OCI-LY7 (cell line): ENCODE measurements around the gene FBN1. TPM values are rescaled to one million over a fixed set of nuclear protein-coding genes. Genes with fewer than 3 reads are reported as not detected.

Experiments
- BruUV-seq: library from RNA; stranded (reverse); fragments of 400-500 nt; replicated peaks from 2 replicates; lab custom pipeline; 2021; lab: Mats Ljungman, UMichigan
- CTCF ChIA-PET: fragments of 300-600 bp; sonication (Branson Sonifier 250); formaldehyde crosslinking; loops from one replicate; lab custom pipeline; 2022; ENCODE audit warnings: antibody characterized with exemption; ENCODE audit not compliant: unreplicated experiment; lab: Charles Lee
- POLR2A ChIA-PET: fragments of 300-600 bp; sonication (Branson Sonifier 250); formaldehyde crosslinking; loops from one replicate; lab custom pipeline; 2022; ENCODE audit warnings: antibody characterized with exemption; lab: Charles Lee
- DNase-seq: peaks from one replicate; pipeline ENCODE4 v3.0.0-alpha.2; 2015; ENCODE audit warnings: low spot score
- H2AFZ ChIP-seq: fragments of 200-600 bp; sonication (generic), shearing (Covaris generic); 2 replicates; pipeline ENCODE4 v1.6.1; 2014; ENCODE audit warnings: mild to moderate bottlenecking, antibody characterized with exemption, low read length, moderate library complexity
- H3K27ac ChIP-seq: fragments of 200-600 bp; sonication (generic); 2 replicates; pipeline ENCODE4 v1.5.1; 2014; ENCODE audit warnings: mixed run types, low read depth, mild to moderate bottlenecking, moderate library complexity, low read length, inconsistent platforms; ENCODE audit not compliant: poor library complexity, severe bottlenecking
- H3K36me3 ChIP-seq: fragments of 200-600 bp; sonication (generic); 2 replicates; pipeline ENCODE4 v1.6.1; 2014; ENCODE audit warnings: mild to moderate bottlenecking, antibody characterized with exemption, low read length, moderate library complexity, mixed read lengths; ENCODE audit not compliant: insufficient read depth
- H3K4me1 ChIP-seq: fragments of 200-600 bp; sonication (generic); 2 replicates; pipeline ENCODE4 v1.5.1; 2014; ENCODE audit warnings: mild to moderate bottlenecking, low read length; ENCODE audit not compliant: insufficient read depth, poor library complexity, severe bottlenecking
- H3K4me2 ChIP-seq: fragments of 200-600 bp; sonication (generic); 2 replicates; pipeline ENCODE4 v1.6.1; 2014; ENCODE audit warnings: mild to moderate bottlenecking, low read length
- H3K4me3 ChIP-seq: fragments of 200-600 bp; sonication (generic); 2 replicates; pipeline ENCODE4 v1.5.1; 2014; ENCODE audit warnings: mild to moderate bottlenecking, low read depth, low read length; ENCODE audit not compliant: poor library complexity, severe bottlenecking
- H3K79me2 ChIP-seq: fragments of 200-600 bp; sonication (generic); 2 replicates; pipeline ENCODE4 v1.6.1; 2016; ENCODE audit warnings: low read depth, mild to moderate bottlenecking, low read length, moderate library complexity, mixed read lengths; ENCODE audit not compliant: insufficient read depth
- H3K9me2 ChIP-seq: fragments of 200-600 bp; sonication (generic); 2 replicates; pipeline ENCODE4 v1.6.1; 2016; ENCODE audit warnings: mild to moderate bottlenecking, low read length, mixed read lengths; ENCODE audit not compliant: insufficient read depth
- H3K9me3 ChIP-seq: fragments of 200-600 bp; sonication (generic); 2 replicates; pipeline ENCODE4 v1.6.1; 2014; ENCODE audit warnings: mild to moderate bottlenecking, mixed run types, low read length, mixed read lengths
- H4K20me1 ChIP-seq: fragments of 200-600 bp; sonication (generic); 2 replicates; pipeline ENCODE4 v1.6.1; 2014; ENCODE audit warnings: mild to moderate bottlenecking, antibody characterized with exemption, low read length, moderate library complexity, mixed read lengths; ENCODE audit not compliant: insufficient read depth
- CTCF ChIP-seq: fragments of 200-600 bp; sonication (generic); conservative IDR thresholded peaks from 2 replicates; pipeline ENCODE4 v1.5.1; 2014; ENCODE audit warnings: mild to moderate bottlenecking, antibody characterized with exemption, low read length, moderate library complexity, mixed read lengths
- EZH2phosphoT487 ChIP-seq: fragments of 200-600 bp; sonication (generic); IDR thresholded peaks from 2 replicates; pipeline ENCODE4 v1.6.1; 2018; ENCODE audit warnings: low read depth, borderline replicate concordance, mild to moderate bottlenecking, mixed run types, antibody characterized with exemption, low read length, moderate library complexity, mixed read lengths
- intact Hi-C: fragments of 100-400 bp; cut with micrococcal nuclease; formaldehyde crosslinking; loops from one replicate; pipeline ENCODE4 v1.10.0; 2022; ENCODE audit not compliant: unreplicated experiment
- total RNA-seq, 2 experiments: library from RNA; depleted of rRNA in 1 of 2; stranded (reverse); fragments of >200 nt in 1 of 2; shearing (Covaris generic) in 1 of 2; gene quantifications; 2 replicates each; pipeline ENCODE4 v1.2.3, GENCODE V29; 2014 to 2022

Gene FBN1
- total RNA-seq, 2 experiments from 2014 or later: 0.68 to 1.0 TPM

GRCh38 chr15:48475600-48476395, 169.7 kb downstream of the FBN1 start:
- Histone ChIP-seq H3K36me3 (no peaks in the 10 kb centered on the region), H3K9me3 (no peaks in the 10 kb centered on the region), H4K20me1 (no peaks in the 10 kb centered on the region), H3K4me1 (no peaks in the 10 kb centered on the region), H3K4me3 (no peak overlapping the region), H3K9me2 (no peaks in the 10 kb centered on the region), H2AFZ (no peak overlapping the region), H3K27ac (no peak overlapping the region), H3K4me2 (no peak overlapping the region), H3K79me2 (no peaks in the 10 kb centered on the region)
- intact Hi-C loops: no loop called here
- TF ChIP-seq CTCF (no peak), EZH2phosphoT487 (no peak)
- POLR2A ChIA-PET: interaction anchor here (0.6 kb wide), 1 partner anchor 326 kb away, joined by 4 read pairs; no protein-coding TSS in a partner anchor
- CTCF ChIA-PET: no interaction called here
- BruUV-seq: no TSS peak
- DNase-seq: no peak

- Histone ChIP-seq H2AFZ (no peak overlapping the region), H3K79me2 (no peaks in the 10 kb centered on the region), H3K4me3 (no peak overlapping the region), H3K9me3 (no peaks in the 10 kb centered on the region), H3K27ac (no peak overlapping the region), H4K20me1 (no peaks in the 10 kb centered on the region), H3K36me3 (no peaks in the 10 kb centered on the region), H3K4me1 (no peaks in the 10 kb centered on the region), H3K9me2 (no peaks in the 10 kb centered on the region), H3K4me2 (no peak overlapping the region)
- no peak for DNase-seq
- BruUV-seq: no TSS peak
- ChIA-PET CTCF (no interaction called here), POLR2A (no interaction called here)
- TF ChIP-seq CTCF (no peak), EZH2phosphoT487 (no peak)
- intact Hi-C loops: no loop called here
These were observed 171.8 kb downstream of the FBN1 start for GRCh38 chr15:48473667-48474066.

- Histone ChIP-seq H4K20me1 (no peaks in the 10 kb centered on the region), H3K4me2 (no peak overlapping the region), H3K9me2 (no peaks in the 10 kb centered on the region), H3K9me3 (no peaks in the 10 kb centered on the region), H2AFZ (no peak overlapping the region), H3K79me2 (no peaks in the 10 kb centered on the region), H3K4me3 (no peak overlapping the region), H3K36me3 (no peaks in the 10 kb centered on the region), H3K27ac (no peak overlapping the region), H3K4me1 (no peaks in the 10 kb centered on the region)
- BruUV-seq: no TSS peak
- ChIA-PET CTCF (no interaction called here), POLR2A (no interaction called here)
- intact Hi-C loops: no loop called here
- TF ChIP-seq CTCF: no peak
- TF ChIP-seq EZH2phosphoT487: no peak
- DNase-seq: no peak
These were observed 172.8 kb downstream of the FBN1 start for GRCh38 chr15:48472756-48473155.
